NB4 (cell line): ENCODE measurements around the gene ADAMTS5.

Experiments used
- DNase-seq: peaks from one replicate; pipeline ENCODE4 v3.0.0; 2010; ENCODE audit warnings: low read depth
- H3K4me3 ChIP-seq: one replicate; pipeline ENCODE4 v1.5.1; 2011; ENCODE audit warnings: mild to moderate bottlenecking, low read depth, low read length, moderate library complexity
- MYC ChIP-seq: IDR thresholded peaks from 2 replicates; pipeline ENCODE4 v1.6.1; 2011; ENCODE audit warnings: low read depth, low read length
- POLR2A ChIP-seq: IDR thresholded peaks from 2 replicates; pipeline ENCODE4 v1.6.1; 2011; ENCODE audit warnings: mild to moderate bottlenecking; ENCODE audit not compliant: insufficient read length; ENCODE audit errors: extremely low read depth
- TF ChIP-seq, protein P1 (sequence below): IDR thresholded peaks from 2 replicates; pipeline ENCODE4 v1.6.1; 2011; ENCODE audit warnings: low read depth, low read length
- TF ChIP-seq, protein P2 (sequence below): IDR thresholded peaks from one replicate; pipeline ENCODE4 v1.5.1; 2012; ENCODE audit warnings: low read depth, low read length

ADAMTS5 gene

DNA sequence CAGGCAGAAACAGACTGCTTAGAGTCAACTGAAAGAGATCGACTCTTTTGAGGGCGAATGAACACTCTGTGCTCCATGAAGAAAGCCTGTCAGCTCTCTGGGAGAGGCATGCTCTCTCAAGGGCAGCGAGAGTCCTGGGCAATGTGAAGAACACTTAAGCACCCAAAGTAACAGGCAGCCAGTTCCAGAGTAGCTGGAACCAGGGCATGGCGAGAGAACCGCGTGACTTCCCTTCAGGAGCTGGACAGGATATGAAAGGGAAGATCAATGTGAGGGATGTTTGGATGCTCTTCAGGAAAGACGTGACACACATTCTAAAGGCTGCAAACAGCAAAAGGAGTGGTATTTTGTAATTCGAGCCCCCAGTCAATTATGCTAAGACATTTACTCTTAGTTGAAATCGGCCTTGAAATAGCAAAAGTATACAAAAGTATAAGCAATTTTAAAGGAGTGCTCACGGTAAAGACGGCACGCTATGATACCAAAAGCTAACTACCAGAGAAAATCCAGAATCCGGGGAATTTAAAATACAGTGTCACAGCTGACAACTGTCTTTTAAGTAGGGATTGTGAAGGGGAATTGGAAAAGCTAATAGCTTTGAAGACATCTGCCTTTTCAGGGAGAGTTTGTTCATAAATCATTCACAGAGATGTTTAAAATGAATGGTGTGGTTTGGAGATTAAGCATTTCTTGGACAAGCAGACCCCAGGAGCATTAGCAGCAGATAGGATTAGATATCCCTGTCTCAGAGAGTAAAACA is 20.8 kb downstream of the ADAMTS5 start:
- TF ChIP-seq POLR2A = no peak
- TF ChIP-seq, protein P1, sequence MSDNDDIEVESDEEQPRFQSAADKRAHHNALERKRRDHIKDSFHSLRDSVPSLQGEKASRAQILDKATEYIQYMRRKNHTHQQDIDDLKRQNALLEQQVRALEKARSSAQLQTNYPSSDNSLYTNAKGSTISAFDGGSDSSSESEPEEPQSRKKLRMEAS = no peak
- no peak for TF ChIP-seq MYC
- TF ChIP-seq, protein P2, sequence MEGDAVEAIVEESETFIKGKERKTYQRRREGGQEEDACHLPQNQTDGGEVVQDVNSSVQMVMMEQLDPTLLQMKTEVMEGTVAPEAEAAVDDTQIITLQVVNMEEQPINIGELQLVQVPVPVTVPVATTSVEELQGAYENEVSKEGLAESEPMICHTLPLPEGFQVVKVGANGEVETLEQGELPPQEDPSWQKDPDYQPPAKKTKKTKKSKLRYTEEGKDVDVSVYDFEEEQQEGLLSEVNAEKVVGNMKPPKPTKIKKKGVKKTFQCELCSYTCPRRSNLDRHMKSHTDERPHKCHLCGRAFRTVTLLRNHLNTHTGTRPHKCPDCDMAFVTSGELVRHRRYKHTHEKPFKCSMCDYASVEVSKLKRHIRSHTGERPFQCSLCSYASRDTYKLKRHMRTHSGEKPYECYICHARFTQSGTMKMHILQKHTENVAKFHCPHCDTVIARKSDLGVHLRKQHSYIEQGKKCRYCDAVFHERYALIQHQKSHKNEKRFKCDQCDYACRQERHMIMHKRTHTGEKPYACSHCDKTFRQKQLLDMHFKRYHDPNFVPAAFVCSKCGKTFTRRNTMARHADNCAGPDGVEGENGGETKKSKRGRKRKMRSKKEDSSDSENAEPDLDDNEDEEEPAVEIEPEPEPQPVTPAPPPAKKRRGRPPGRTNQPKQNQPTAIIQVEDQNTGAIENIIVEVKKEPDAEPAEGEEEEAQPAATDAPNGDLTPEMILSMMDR = no peak
- no peak for DNase-seq
- no peak overlapping the region for H3K4me3 ChIP-seq

DNA sequence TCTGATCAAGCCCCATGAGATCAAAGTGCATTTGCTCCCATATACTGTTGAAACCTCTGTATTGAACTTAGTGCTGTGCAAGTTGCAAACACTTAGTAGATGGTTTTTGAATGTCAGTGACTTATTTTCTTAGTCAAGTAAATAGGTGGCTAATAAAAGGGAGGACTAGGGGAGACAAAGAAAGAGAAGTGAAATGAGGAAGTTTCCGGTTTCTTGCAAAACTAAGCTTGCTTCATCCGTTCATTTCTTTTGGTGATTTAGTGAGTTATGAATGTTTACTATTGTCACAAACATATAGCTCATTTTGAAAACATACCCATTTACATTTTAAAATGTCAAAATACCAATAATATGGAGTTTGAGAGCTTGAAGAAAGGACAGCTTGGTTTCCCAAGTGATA is 23.0 kb downstream of the ADAMTS5 start:
- H3K4me3 ChIP-seq = no peak overlapping the region
- TF ChIP-seq, protein P2 = no peak
- DNase-seq = peak; percentile 41

DNA sequence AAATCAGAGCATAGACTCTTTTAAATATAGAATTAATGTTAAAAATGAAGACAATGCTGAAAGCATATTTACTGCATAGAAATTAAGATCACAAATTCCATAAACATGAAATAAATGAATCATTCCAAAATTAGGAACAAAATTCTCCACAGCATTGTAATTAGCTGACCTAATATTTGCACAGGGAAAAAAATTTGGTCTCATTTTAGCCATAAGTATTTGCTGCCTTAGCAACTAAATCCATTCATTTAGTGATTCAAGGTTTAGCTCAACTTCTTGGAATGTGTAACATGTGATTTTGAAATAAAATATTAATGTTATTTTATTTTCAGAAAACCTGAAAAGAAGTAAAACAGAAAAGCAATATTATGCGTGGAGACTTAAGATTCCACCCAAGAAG is 25.5 kb downstream of the ADAMTS5 start:
- DNase-seq = no peak
- TF ChIP-seq, protein P2 = no peak
- TF ChIP-seq, protein P1 = no peak
- TF ChIP-seq MYC (no peak), POLR2A (no peak)
- H3K4me3 ChIP-seq = no peak overlapping the region

DNA sequence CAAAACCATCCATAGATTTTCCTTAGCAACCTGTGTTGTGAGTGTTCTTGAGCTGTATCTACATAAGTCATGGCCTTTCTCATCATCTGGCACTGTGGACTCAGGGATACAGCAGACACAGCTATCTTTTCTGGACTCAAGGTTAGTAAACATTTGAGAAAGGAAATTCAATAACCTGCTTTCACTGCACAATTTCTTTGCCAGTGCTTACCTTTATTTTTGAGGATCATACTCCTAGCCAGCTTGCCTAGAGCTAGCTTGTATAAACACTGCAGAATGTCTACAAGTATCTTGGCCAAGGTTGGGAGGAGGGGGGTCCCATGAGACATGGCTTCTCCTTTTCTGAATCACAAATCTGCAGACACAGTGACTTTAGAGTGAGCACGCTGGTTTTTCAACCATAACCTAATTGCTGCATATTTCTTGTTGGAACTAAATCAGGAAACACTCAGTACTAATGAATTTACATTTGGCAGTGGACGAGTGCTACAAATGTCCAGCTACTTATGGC is 27.2 kb downstream of the ADAMTS5 start:
- no peak for TF ChIP-seq MYC
- no peak for TF ChIP-seq POLR2A
- TF ChIP-seq, protein P2 = no peak
- TF ChIP-seq, protein P1 = no peak
- peak; percentile 4 for DNase-seq
- H3K4me3 ChIP-seq = no peak overlapping the region

DNA sequence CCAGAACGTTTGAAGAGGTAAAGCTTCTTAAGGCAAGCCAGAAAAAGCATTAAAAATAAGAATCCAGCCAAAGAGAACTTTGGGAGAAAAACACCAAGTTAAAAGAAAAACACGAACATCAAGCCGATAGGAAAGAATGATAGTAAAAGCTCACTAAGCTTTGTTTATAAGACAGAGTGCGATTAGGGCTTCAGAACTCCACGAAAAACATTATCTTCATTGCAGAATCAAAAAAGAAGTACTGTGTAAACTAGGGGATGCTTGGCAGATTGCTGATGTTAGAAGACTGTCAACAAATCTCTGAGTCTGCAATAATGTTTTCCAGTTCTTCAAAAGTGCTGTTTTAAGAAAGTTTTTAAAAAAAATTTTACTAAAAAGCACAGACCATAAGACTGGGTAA is 30.2 kb downstream of the ADAMTS5 start:
- TF ChIP-seq, protein P1 = no peak
- TF ChIP-seq MYC = no peak
- TF ChIP-seq POLR2A = no peak
- TF ChIP-seq, protein P2 = no peak
- no peak overlapping the region for H3K4me3 ChIP-seq
- no peak for DNase-seq
